ENCODE data around the gene CD177.

DNA sequence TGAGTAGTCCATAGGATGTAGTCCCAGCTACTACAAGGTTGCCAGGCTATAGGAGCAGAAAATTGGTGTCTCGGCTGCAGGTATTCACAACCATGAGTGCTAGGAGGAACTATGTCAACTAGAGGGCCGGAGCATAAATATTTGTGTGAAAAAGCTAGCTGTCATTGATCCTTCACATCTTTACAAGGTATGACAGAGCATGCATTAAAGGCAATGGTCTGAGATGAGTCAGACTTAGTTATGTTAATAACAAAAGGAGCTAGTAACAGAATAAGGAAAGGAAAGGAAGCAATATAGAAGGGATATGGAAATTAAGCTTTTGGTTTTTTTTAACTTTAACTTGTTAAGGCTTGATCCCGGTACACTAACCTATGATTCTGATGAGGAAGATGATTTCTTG lies 43.3 kb upstream of the CD177 start:
- TF ChIP-seq, protein P1, sequence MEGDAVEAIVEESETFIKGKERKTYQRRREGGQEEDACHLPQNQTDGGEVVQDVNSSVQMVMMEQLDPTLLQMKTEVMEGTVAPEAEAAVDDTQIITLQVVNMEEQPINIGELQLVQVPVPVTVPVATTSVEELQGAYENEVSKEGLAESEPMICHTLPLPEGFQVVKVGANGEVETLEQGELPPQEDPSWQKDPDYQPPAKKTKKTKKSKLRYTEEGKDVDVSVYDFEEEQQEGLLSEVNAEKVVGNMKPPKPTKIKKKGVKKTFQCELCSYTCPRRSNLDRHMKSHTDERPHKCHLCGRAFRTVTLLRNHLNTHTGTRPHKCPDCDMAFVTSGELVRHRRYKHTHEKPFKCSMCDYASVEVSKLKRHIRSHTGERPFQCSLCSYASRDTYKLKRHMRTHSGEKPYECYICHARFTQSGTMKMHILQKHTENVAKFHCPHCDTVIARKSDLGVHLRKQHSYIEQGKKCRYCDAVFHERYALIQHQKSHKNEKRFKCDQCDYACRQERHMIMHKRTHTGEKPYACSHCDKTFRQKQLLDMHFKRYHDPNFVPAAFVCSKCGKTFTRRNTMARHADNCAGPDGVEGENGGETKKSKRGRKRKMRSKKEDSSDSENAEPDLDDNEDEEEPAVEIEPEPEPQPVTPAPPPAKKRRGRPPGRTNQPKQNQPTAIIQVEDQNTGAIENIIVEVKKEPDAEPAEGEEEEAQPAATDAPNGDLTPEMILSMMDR (IDR thresholded peaks at IDR 0.05), result no peak
- TF ChIP-seq ZFX (IDR thresholded peaks at IDR 0.05; ENCODE audit: borderline replicate concordance), result no peak

All from 22Rv1 (cell line).